ENCODE measurements around the gene CLEC12A. TPM values are rescaled to one million over a fixed set of nuclear protein-coding genes. Genes with fewer than 3 reads are reported as not detected.
"Not testable (repeated sequence)": the region's sequence is repeated elsewhere in the genome, so short reads cannot be mapped to it uniquely, and the experiment has no call there.

CLEC12A gene
- total RNA-seq, 4 donors from 2014 or later: 0.26 to 2.1 (median 0.95) TPM

GRCh38 chr12:9947674-9948073, 23.5 kb upstream of the CLEC12A start:
- WGBS: 87% methylated on average over 3 of the region's 3 CpGs
- Histone ChIP-seq H3K4me1 (no peaks in the 10 kb centered on the region), H3K27ac (replicated peaks in 1 of 4) (no peak overlapping the region), H3K36me3 (no peaks in the 10 kb centered on the region), H3K27me3 (peaks cover 0 to 5% (median 0%) of the 10 kb centered on the region in 4 donors), H3K4me3 (no peak overlapping the region), H3K9me3 (no peaks in the 10 kb centered on the region)
- TF ChIP-seq POLR2A (IDR thresholded peaks at IDR 0.05; ENCODE audit: low read depth) (no peak), CTCF (IDR thresholded peaks at IDR 0.05) (no peak), POLR2AphosphoS5 (IDR thresholded peaks at IDR 0.05) (no peak), EP300 (IDR thresholded peaks at IDR 0.05) (no peak)
- intact Hi-C loops (cut with DNase I): no loop called here
- no peak for DNase-seq (ENCODE audit: extremely low spot score)

- no peak overlapping the region for H3K27ac ChIP-seq (replicated peaks in 1 of 4)
- no peaks in the 10 kb centered on the region for H3K9me3 ChIP-seq
- H3K36me3 ChIP-seq: no peaks in the 10 kb centered on the region
- H3K27me3 ChIP-seq: no peaks in the 10 kb centered on the region
- TF ChIP-seq CTCF (IDR thresholded peaks at IDR 0.05): no peak
- no peak for TF ChIP-seq POLR2AphosphoS5 (IDR thresholded peaks at IDR 0.05)
- TF ChIP-seq EP300 (IDR thresholded peaks at IDR 0.05): no peak
- no peak for TF ChIP-seq POLR2A (IDR thresholded peaks at IDR 0.05; ENCODE audit: low read depth)
- intact Hi-C loops (cut with DNase I): no loop called here
- H3K4me1 ChIP-seq: no peaks in the 10 kb centered on the region
- WGBS: 67% methylated on average over 3 of the region's 3 CpGs
- no peak for DNase-seq (ENCODE audit: extremely low spot score)
- H3K4me3 ChIP-seq: no peak overlapping the region
Observed at GRCh38 chr12:9948606-9949296, 22.5 kb upstream of the CLEC12A start.

GRCh38 chr12:9951026-9951675, 20.1 kb upstream of the CLEC12A start:
- H3K36me3 ChIP-seq: no peaks in the 10 kb centered on the region
- intact Hi-C loops (cut with DNase I): no loop called here

GRCh38 chr12:9952954-9953729, 18.1 kb upstream of the CLEC12A start:
- H3K27ac ChIP-seq (replicated peaks in 1 of 4); intact Hi-C loops (cut with DNase I); H3K36me3 ChIP-seq; H3K9me3 ChIP-seq; H3K4me3 ChIP-seq; DNase-seq (ENCODE audit: extremely low spot score); H3K4me1 ChIP-seq; H3K27me3 ChIP-seq: not testable (repeated sequence)
- WGBS: 92% methylated on average over 2 of the region's 55 CpGs

More at GRCh38 chr12:9951026-9951675, 20.1 kb upstream of the CLEC12A start:
- Histone ChIP-seq H3K9me3 (no peaks in the 10 kb centered on the region), H3K4me1 (no peaks in the 10 kb centered on the region), H3K27me3 (no peaks in the 10 kb centered on the region), H3K27ac (replicated peaks in 1 of 4) (no peak overlapping the region), H3K4me3 (no peak overlapping the region)
- DNase-seq (ENCODE audit: extremely low spot score): no peak
- TF ChIP-seq POLR2AphosphoS5 (IDR thresholded peaks at IDR 0.05) (no peak), EP300 (IDR thresholded peaks at IDR 0.05) (no peak), POLR2A (IDR thresholded peaks at IDR 0.05; ENCODE audit: low read depth) (no peak), CTCF (IDR thresholded peaks at IDR 0.05) (no peak)
- WGBS: 83% methylated on average over 5 of the region's 5 CpGs

GRCh38 chr12:9957834-9958233, 13.4 kb upstream of the CLEC12A start:
- TF ChIP-seq POLR2AphosphoS5 (IDR thresholded peaks at IDR 0.05) (no peak), CTCF (IDR thresholded peaks at IDR 0.05) (no peak), POLR2A (IDR thresholded peaks at IDR 0.05; ENCODE audit: low read depth) (no peak), EP300 (IDR thresholded peaks at IDR 0.05) (no peak)
- Histone ChIP-seq H3K27ac (replicated peaks in 1 of 4) (no peak overlapping the region), H3K4me3 (no peak overlapping the region), H3K27me3 (no peaks in the 10 kb centered on the region), H3K9me3 (no peaks in the 10 kb centered on the region), H3K4me1 (no peaks in the 10 kb centered on the region), H3K36me3 (no peaks in the 10 kb centered on the region)
- intact Hi-C loops (cut with DNase I): no loop called here
- DNase-seq (ENCODE audit: extremely low spot score): no peak
